Esophagus muscularis mucosa (tissue), 4 donors: Measurements from ENCODE around the gene CHN1.

Experiments used
- CTCF ChIP-seq, 3 experiments: fragments of 200-600 bp in 2 of 3; fragments of 450-650 bp in 1 of 3; sonication (generic) in 2 of 3; IDR thresholded peaks; one replicate each; pipeline ENCODE4 v1.5.1; 2017 to 2019; ENCODE audit warnings: antibody characterized with exemption in 3 of 3, mild to moderate bottlenecking in 2 of 3, moderate library complexity in 1 of 3
- EP300 ChIP-seq: sonication (generic); formaldehyde crosslinking; IDR thresholded peaks from one replicate; pipeline ENCODE4 v1.6.1; 2017; ENCODE audit warnings: antibody characterized with exemption
- POLR2A ChIP-seq: fragments of 450-650 bp; IDR thresholded peaks from one replicate; pipeline ENCODE4 v1.6.1; 2017; ENCODE audit warnings: antibody characterized with exemption, moderate library complexity, mild to moderate bottlenecking, low read depth
- POLR2AphosphoS5 ChIP-seq, 2 donors: sonication (generic); formaldehyde crosslinking; IDR thresholded peaks; one replicate each; pipeline ENCODE4 v1.6.1; 2017; ENCODE audit warnings: antibody characterized with exemption in 2 of 2

- TF ChIP-seq CTCF (IDR thresholded peaks at IDR 0.05) (no peak), POLR2A (no peak), POLR2AphosphoS5 (IDR thresholded peaks at IDR 0.05) (no peak), EP300 (no peak)
These were observed 255.4 kb downstream of the CHN1 start for GRCh38 chr2:174749793-174750192.
